OCI-LY3 (cell line): ENCODE results near the gene SOX8.

ENCODE experiments used
- EZH2phosphoT487 ChIP-seq: fragments of 200-600 bp; shearing (Covaris generic); IDR thresholded peaks from 2 replicates; pipeline ENCODE4 v1.6.1; 2018; ENCODE audit warnings: antibody characterized with exemption, mixed run types, low read depth
- TF ChIP-seq, protein P1 (sequence below): fragments of 200-600, 300-600 bp; sonication (generic); IDR thresholded peaks from 2 replicates; pipeline ENCODE4 v1.5.1; 2014; ENCODE audit warnings: antibody characterized with exemption, low read length, low read depth

DNA sequence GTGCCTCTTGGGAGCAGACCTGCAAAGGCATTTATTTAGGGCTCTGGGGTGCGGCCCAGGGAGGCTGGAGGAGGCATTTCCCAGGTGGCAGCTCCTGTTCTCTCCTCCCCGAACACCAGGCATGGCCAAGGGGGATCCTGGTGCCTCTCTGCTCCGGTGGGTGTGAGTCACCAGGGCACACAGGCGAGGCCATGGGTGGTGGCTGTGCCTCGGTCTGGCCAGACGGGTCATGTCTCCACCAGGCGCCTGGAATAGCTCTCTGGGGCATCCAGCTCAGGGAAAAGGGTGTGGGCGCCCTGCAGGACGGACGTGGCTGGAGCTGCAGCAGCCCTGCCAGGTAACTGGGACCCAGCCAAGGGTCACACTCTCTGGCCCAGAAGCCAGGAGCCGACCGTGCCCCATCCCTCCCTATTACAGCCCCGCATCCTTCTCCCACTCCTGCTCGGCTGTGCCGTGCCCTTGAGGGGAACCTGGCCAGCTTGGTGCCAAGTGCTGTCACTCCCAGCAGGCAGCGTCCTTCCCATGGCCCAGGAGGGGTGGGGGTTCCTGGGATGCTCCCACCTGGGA lies 25.8 kb downstream of the SOX8 start:
- TF ChIP-seq, protein P1, sequence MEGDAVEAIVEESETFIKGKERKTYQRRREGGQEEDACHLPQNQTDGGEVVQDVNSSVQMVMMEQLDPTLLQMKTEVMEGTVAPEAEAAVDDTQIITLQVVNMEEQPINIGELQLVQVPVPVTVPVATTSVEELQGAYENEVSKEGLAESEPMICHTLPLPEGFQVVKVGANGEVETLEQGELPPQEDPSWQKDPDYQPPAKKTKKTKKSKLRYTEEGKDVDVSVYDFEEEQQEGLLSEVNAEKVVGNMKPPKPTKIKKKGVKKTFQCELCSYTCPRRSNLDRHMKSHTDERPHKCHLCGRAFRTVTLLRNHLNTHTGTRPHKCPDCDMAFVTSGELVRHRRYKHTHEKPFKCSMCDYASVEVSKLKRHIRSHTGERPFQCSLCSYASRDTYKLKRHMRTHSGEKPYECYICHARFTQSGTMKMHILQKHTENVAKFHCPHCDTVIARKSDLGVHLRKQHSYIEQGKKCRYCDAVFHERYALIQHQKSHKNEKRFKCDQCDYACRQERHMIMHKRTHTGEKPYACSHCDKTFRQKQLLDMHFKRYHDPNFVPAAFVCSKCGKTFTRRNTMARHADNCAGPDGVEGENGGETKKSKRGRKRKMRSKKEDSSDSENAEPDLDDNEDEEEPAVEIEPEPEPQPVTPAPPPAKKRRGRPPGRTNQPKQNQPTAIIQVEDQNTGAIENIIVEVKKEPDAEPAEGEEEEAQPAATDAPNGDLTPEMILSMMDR = no peak
- no peak for TF ChIP-seq EZH2phosphoT487
